Lower leg skin (tissue), 3 donors: Measurements from ENCODE around the gene FLT1.

Source experiments
- CTCF ChIP-seq, 3 donors: fragments of 450-650 bp; IDR thresholded peaks; one replicate each; pipeline ENCODE4 v1.5.1; 2016; ENCODE audit warnings: antibody characterized with exemption in 3 of 3, mild to moderate bottlenecking in 3 of 3, moderate library complexity in 2 of 3
- POLR2A ChIP-seq, 2 donors: fragments of 450-650 bp; IDR thresholded peaks; one replicate each; pipeline ENCODE4 v1.6.1; 2016 to 2017; ENCODE audit warnings: antibody characterized with exemption in 2 of 2, mild to moderate bottlenecking in 1 of 2, moderate library complexity in 1 of 2

DNA sequence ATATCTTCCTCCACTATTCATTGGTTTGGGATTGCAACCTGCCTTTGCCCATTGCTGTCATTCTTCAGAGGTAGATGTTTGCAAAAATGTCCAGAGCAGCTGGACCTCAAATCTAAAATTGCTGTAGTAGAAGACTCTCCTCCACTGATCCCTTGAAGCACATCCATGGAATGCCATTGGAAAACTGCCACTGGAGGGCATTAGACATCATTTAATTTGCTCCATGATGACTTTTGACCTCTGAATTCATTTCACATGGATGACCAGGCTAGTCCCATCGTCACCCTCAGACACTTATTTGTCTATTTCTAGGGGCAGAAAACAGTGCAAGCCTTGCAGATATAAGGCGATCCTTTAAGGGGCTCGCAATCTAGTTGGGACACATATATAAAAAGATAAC is 33.9 kb upstream of the FLT1 start:
- TF ChIP-seq CTCF (IDR thresholded peaks at IDR 0.05), result no peak
- TF ChIP-seq POLR2A (IDR thresholded peaks at IDR 0.05), result no peak
